Natural killer cell (primary cell): Measurements from ENCODE around the gene PRSS58. TPM values are rescaled to one million over a fixed set of nuclear protein-coding genes. Genes with fewer than 3 reads are reported as not detected.

Experiments
- ATAC-seq, 3 donors: fragments of 150-1000 bp in 2 of 3; fragments of 200-7000 bp in 1 of 3; cut with Tn5 transposase; 1 replicate in 1 of 3; 2 replicates in 2 of 3; pipeline ENCODE4 v1.10.0; 2021; ENCODE audit warnings: mild to moderate bottlenecking in 2 of 3, moderate library complexity in 2 of 3
- DNase-seq, 2 donors: peaks; one replicate each; pipeline versions ENCODE4 v3.0.0 to v3.0.0-alpha.2; 2013 to 2021; ENCODE audit warnings: mixed read lengths in 1 of 2
- H3K27ac ChIP-seq: one replicate; pipeline ENCODE4 v1.5.1; 2013; ENCODE audit warnings: mild to moderate bottlenecking, low read length
- H3K27me3 ChIP-seq: one replicate; pipeline ENCODE4 v1.6.1; 2013; ENCODE audit warnings: low read length; ENCODE audit not compliant: control insufficient read depth, insufficient read depth
- H3K36me3 ChIP-seq: one replicate; pipeline ENCODE4 v1.6.1; 2013; ENCODE audit warnings: low read length; ENCODE audit not compliant: control insufficient read depth, insufficient read depth
- H3K4me1 ChIP-seq: one replicate; pipeline ENCODE4 v1.6.1; 2013; ENCODE audit warnings: low read length; ENCODE audit not compliant: control insufficient read depth, insufficient read depth
- H3K4me3 ChIP-seq: one replicate; pipeline ENCODE4 v1.5.1; 2013; ENCODE audit warnings: low read length
- H3K9me3 ChIP-seq: one replicate; pipeline ENCODE4 v1.6.1; 2013; ENCODE audit warnings: low read length; ENCODE audit not compliant: control insufficient read depth, insufficient read depth
- H3K27ac Mint-ChIP-seq, 2 donors: one replicate each; pipeline ENCODE4 v1.8.0; 2022; ENCODE audit warnings: mild to moderate bottlenecking in 2 of 2, mixed read lengths in 2 of 2, moderate library complexity in 1 of 2
- H3K27me3 Mint-ChIP-seq, 2 donors: one replicate each; pipeline ENCODE4 v1.8.0; 2022; ENCODE audit warnings: low read depth in 2 of 2, mixed read lengths in 2 of 2
- H3K36me3 Mint-ChIP-seq: one replicate; pipeline ENCODE4 v1.8.0; 2022; ENCODE audit warnings: mixed read lengths
- H3K4me1 Mint-ChIP-seq, 2 donors: one replicate each; pipeline ENCODE4 v1.8.0; 2022; ENCODE audit warnings: mixed read lengths in 2 of 2
- H3K4me3 Mint-ChIP-seq: one replicate; pipeline ENCODE4 v1.8.0; 2022; ENCODE audit warnings: mild to moderate bottlenecking, moderate library complexity, mixed read lengths
- H3K9me3 Mint-ChIP-seq, 2 donors: one replicate each; pipeline ENCODE4 v1.8.0; 2022; ENCODE audit warnings: mixed read lengths in 2 of 2
- WGBS: methylation state at CpG from one replicate; pipeline ENCODE4 v1.1.7; 2013; ENCODE audit warnings: missing lambda C conversion rate; ENCODE audit not compliant: insufficient coverage; 5-methylcytosine and 5-hydroxymethylcytosine counted together
- intact Hi-C: fragments of 100-400 bp; cut with micrococcal nuclease; formaldehyde crosslinking; loops from one replicate; pipeline ENCODE4 v1.14.2; 2022
- total RNA-seq, 4 donors: library from RNA; stranded (reverse); fragments of 120-200 nt in 1 of 4; gene quantifications; one replicate each; pipeline versions ENCODE4 v1.2.3 to v1.2.4, GENCODE V29; 2013 to 2022
- TF ChIP-seq, protein P1 (sequence below): fragments of 200-600 bp; IDR thresholded peaks from one replicate; pipeline ENCODE4 v1.8.0; 2022; ENCODE audit warnings: antibody characterized with exemption

PRSS58 gene
- total RNA-seq, 3 donors from 2014 or later (not counting 1 experiment from before 2014, with no cell fraction given) = not detected

DNA sequence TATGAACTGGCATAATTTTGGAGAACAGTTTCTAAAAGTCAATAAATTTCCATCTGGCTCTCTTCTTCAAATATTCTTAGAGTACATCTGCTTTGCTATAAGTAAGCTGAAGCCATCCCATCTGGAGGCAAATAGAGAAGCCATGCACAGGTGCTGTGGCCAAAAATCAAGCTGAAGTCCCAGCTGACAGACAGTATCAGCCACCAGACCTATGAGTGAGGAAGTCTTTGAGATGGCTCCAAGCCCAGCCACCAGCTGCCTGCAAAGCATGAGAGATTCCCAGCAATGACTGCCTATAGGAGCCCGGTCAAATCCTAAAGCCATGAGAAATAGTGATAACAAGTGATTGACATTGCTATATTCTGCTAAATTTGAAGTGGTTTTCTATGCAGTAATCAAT is 21.7 kb upstream of the PRSS58 start:
- Histone ChIP-seq H3K27me3 (no peaks in the 10 kb centered on the region), H3K9me3 (no peaks in the 10 kb centered on the region), H3K4me3 (no peak overlapping the region), H3K27ac (no peak overlapping the region), H3K4me1 (no peaks in the 10 kb centered on the region), H3K36me3 (no peaks in the 10 kb centered on the region)
- Mint-ChIP-seq H3K4me1 (no peaks in the 10 kb centered on the region), H3K27me3 (peaks cover 24 to 66% of the 10 kb centered on the region in 2 donors), H3K36me3 (peaks cover 15% of the 10 kb centered on the region), H3K27ac (no peak overlapping the region), H3K9me3 (peaks cover 7 to 12% of the 10 kb centered on the region in 2 donors), H3K4me3 (no peak overlapping the region)
- DNase-seq (no peak), ATAC-seq (no peak)
- WGBS = 83% methylated on average over 1 of the region's 1 CpG
- TF ChIP-seq, protein P1, sequence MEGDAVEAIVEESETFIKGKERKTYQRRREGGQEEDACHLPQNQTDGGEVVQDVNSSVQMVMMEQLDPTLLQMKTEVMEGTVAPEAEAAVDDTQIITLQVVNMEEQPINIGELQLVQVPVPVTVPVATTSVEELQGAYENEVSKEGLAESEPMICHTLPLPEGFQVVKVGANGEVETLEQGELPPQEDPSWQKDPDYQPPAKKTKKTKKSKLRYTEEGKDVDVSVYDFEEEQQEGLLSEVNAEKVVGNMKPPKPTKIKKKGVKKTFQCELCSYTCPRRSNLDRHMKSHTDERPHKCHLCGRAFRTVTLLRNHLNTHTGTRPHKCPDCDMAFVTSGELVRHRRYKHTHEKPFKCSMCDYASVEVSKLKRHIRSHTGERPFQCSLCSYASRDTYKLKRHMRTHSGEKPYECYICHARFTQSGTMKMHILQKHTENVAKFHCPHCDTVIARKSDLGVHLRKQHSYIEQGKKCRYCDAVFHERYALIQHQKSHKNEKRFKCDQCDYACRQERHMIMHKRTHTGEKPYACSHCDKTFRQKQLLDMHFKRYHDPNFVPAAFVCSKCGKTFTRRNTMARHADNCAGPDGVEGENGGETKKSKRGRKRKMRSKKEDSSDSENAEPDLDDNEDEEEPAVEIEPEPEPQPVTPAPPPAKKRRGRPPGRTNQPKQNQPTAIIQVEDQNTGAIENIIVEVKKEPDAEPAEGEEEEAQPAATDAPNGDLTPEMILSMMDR = no peak
- intact Hi-C loops = no loop called here

DNA sequence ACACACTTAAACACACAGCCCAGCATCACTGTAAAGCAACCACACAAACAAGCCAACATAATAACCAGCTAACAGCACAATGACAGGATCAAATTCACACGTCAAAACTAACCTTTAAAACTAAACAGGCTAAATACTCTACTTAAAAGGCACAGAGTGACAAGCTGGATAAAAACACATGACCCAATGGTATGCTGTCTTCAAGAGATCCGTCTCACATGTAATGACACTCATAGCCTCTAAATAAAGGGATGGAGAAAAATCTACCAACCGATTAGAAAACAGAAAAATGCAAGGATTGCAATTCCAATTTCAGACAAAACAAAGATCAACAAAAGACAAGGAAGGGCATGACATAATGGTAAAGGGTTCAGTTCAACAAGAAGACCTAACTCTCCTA is 17.2 kb upstream of the PRSS58 start:
- H3K4me1 Mint-ChIP-seq = no peaks in the 10 kb centered on the region
- no peak overlapping the region for H3K27ac Mint-ChIP-seq
- DNase-seq = no peak
- ATAC-seq = no peak
- Histone ChIP-seq H3K36me3 (no peaks in the 10 kb centered on the region), H3K4me3 (no peak overlapping the region), H3K27me3 (no peaks in the 10 kb centered on the region), H3K4me1 (no peaks in the 10 kb centered on the region), H3K27ac (no peak overlapping the region), H3K9me3 (no peaks in the 10 kb centered on the region)
- H3K4me3 Mint-ChIP-seq = no peak overlapping the region
- TF ChIP-seq, protein P1 = no peak
- intact Hi-C loops = no loop called here
- H3K27me3 Mint-ChIP-seq = peaks cover 24 to 75% of the 10 kb centered on the region in 2 donors
- 74% methylated on average over 1 of the region's 3 CpGs for WGBS
- peaks cover 15% of the 10 kb centered on the region for H3K36me3 Mint-ChIP-seq
- peaks cover 7 to 12% of the 10 kb centered on the region in 2 donors for H3K9me3 Mint-ChIP-seq

GRCh38 chr7:142272841-142273240 is 15.0 kb upstream of the PRSS58 start:
- H3K27ac Mint-ChIP-seq = no peak overlapping the region
- intact Hi-C loops = no loop called here
- no peaks in the 10 kb centered on the region for H3K4me1 Mint-ChIP-seq
- Histone ChIP-seq H3K27me3 (no peaks in the 10 kb centered on the region), H3K4me3 (no peak overlapping the region), H3K36me3 (no peaks in the 10 kb centered on the region), H3K27ac (no peak overlapping the region), H3K4me1 (no peaks in the 10 kb centered on the region), H3K9me3 (no peaks in the 10 kb centered on the region)
- peaks cover 15% of the 10 kb centered on the region for H3K36me3 Mint-ChIP-seq
- no peak for ATAC-seq
- DNase-seq = no peak
- 85% methylated on average over 1 of the region's 2 CpGs for WGBS
- H3K9me3 Mint-ChIP-seq = peaks cover 7 to 12% of the 10 kb centered on the region in 2 donors
- H3K4me3 Mint-ChIP-seq = no peak overlapping the region
- peaks cover 22 to 65% of the 10 kb centered on the region in 2 donors for H3K27me3 Mint-ChIP-seq
- TF ChIP-seq, protein P1 = no peak
